K562 (cell line): ENCODE data around the gene SERPINH1. TPM values are rescaled to one million over a fixed set of nuclear protein-coding genes. Genes with fewer than 3 reads are reported as not detected.
A peak's percentile ranks its signal among the peaks of the same experiment; 100 is the strongest.

Experiments
- ATF7 ChIP-seq: fragments of 450-650 bp; IDR thresholded peaks from 2 replicates; pipeline ENCODE4 v1.7.1; 2014; ENCODE audit warnings: mild to moderate bottlenecking, moderate library complexity
- CBFA2T2 ChIP-seq: fragments of 450-650 bp; conservative IDR thresholded peaks from 2 replicates; pipeline ENCODE4 v1.6.1; 2017; ENCODE audit warnings: mild to moderate bottlenecking
- CEBPZ ChIP-seq: fragments of 150-350 bp; IDR thresholded peaks from 2 replicates; pipeline ENCODE4 v1.6.1; 2014; ENCODE audit warnings: low read depth, mild to moderate bottlenecking, low read length, borderline replicate concordance
- ETS1 ChIP-seq: conservative IDR thresholded peaks from 2 replicates; pipeline ENCODE4 v1.6.1; 2011; ENCODE audit warnings: low read depth, mild to moderate bottlenecking, low read length; ENCODE audit not compliant: control insufficient read depth
- GATAD2A ChIP-seq: fragments of 450-650 bp; IDR thresholded peaks from 2 replicates; pipeline ENCODE4 v1.6.1; 2017
- HNRNPLL ChIP-seq: fragments of 200-400 bp; formaldehyde crosslinking; IDR thresholded peaks from 2 replicates; pipeline ENCODE4 v1.6.1; 2017; ENCODE audit warnings: low read length, low read depth, mild to moderate bottlenecking; ENCODE audit not compliant: poor library complexity, severe bottlenecking
- IRF2 ChIP-seq: sonication (generic); formaldehyde crosslinking; IDR thresholded peaks from 2 replicates; pipeline ENCODE4 v1.8.1; 2022; ENCODE audit warnings: mild to moderate bottlenecking, missing genetic modification reagents
- MGA ChIP-seq: fragments of 450-650 bp; IDR thresholded peaks from 2 replicates; pipeline ENCODE4 v1.6.1; 2016; ENCODE audit warnings: mild to moderate bottlenecking, moderate library complexity
- NFE2L1 ChIP-seq: fragments of 450-650 bp; IDR thresholded peaks from 2 replicates; pipeline ENCODE4 v1.6.1; 2016; ENCODE audit warnings: missing genetic modification characterization, low read depth, mild to moderate bottlenecking, missing compliant biosample characterization, moderate library complexity, borderline replicate concordance
- PTBP1 ChIP-seq: fragments of 200-400 bp; formaldehyde crosslinking; IDR thresholded peaks from 2 replicates; pipeline ENCODE4 v1.6.1; 2017; ENCODE audit warnings: low read depth, low read length
- SRSF9 ChIP-seq: fragments of 200-400 bp; formaldehyde crosslinking; IDR thresholded peaks from 2 replicates; pipeline ENCODE4 v1.6.1; 2017; ENCODE audit warnings: low read depth, low read length, borderline replicate concordance
- ZNF134 ChIP-seq: fragments of 250-450 bp; sonication (Bioruptor Pico); conservative IDR thresholded peaks from 2 replicates; pipeline ENCODE4 v1.4.0; 2020
- ZNF384 ChIP-seq: IDR thresholded peaks from 2 replicates; pipeline ENCODE4 v1.6.1; 2012; ENCODE audit warnings: low read depth, low read length, improper control_type of control experiment
- polyA plus RNA-seq, 8 experiments: library from polyadenylated mRNA; depleted of rRNA in 4 of 8; stranded (reverse) in 5 of 8; unstranded in 3 of 8; fragments of >200 nt; fragmentation: Nextera tagmentation in 2 of 8; fragmentation: Illumina TruSeq in 1 of 8; extraction: Ambion mirVana in 2 of 8; extraction: Trizol in 1 of 8; gene quantifications; 2 replicates each; pipeline versions ENCODE4 v1.2.1 to v1.2.3, GENCODE V29; 2011 to 2014; ENCODE audit warnings: inconsistent platforms in 1 of 8, missing spikeins in 1 of 8
- total RNA-seq, 7 experiments: library from RNA; depleted of rRNA in 6 of 7; stranded (reverse); fragments of >200 nt in 6 of 7; fragmentation: Illumina TruSeq in 2 of 7; extraction: Trizol in 2 of 7; gene quantifications; 2 replicates each; pipeline versions ENCODE4 v1.2.1 to v1.2.3, GENCODE V29; 2011 to 2021; ENCODE audit warnings: low replicate concordance in 1 of 7

Gene SERPINH1
- total and polyA plus RNA-seq, 9 of the 15 experiments (the other 6 are each of a cell fraction or from before 2014, with no cell fraction given) = 2.8 to 106 (median 67.9) TPM

GRCh38 chr11:75589933-75590332 lies 27.9 kb downstream of the SERPINH1 start (continued):
- TF ChIP-seq NFE2L1 (tag) (no peak), MGA (no peak; the same call in 1 of the 2 replicates), IRF2 (CRISPR knock-in tag) (no peak), ZNF134 (CRISPR knock-in tag) (peak; percentile 85), HNRNPLL (no peak), GATAD2A (no peak), ZNF384 (no peak), ATF7 (peak; percentile 51; the same call in 1 of the 2 replicates), PTBP1 (no peak), CBFA2T2 (peak; percentile 99), ETS1 (peak; percentile 77), CEBPZ (no peak), SRSF9 (no peak)
